IMR-90 (cell line): ENCODE data around the gene CPEB3. TPM values are rescaled to one million over a fixed set of nuclear protein-coding genes. Genes with fewer than 3 reads are reported as not detected.

Experiments
- ATAC-seq: fragments of 200-7000 bp; cut with Tn5 transposase; 2 replicates; pipeline ENCODE4 v1.9.1; 2020; ENCODE audit warnings: low read depth, mild to moderate bottlenecking, moderate library complexity
- BruUV-seq: library from RNA; stranded (reverse); fragments of 400-500 nt; replicated peaks from 2 replicates; lab custom pipeline; 2021; lab: Mats Ljungman, UMichigan
- CTCF ChIA-PET: fragments of 300-600 bp; formaldehyde crosslinking; extraction: SDS; loops from one replicate; lab custom pipeline; 2021; ENCODE audit warnings: antibody characterized with exemption; lab: Yijun Ruan, JAX
- POLR2A ChIA-PET: fragments of 300-600 bp; sonication (Branson Sonifier 250); formaldehyde crosslinking; loops from one replicate; lab custom pipeline; 2022; ENCODE audit warnings: antibody characterized with exemption; ENCODE audit not compliant: unreplicated experiment; lab: Charles Lee
- DNase-seq: peaks from one replicate; pipeline ENCODE4 v3.0.0; 2013
- H2AFZ ChIP-seq: replicated peaks from 2 replicates; pipeline ENCODE3; 2013; ENCODE audit warnings: low read length, mild to moderate bottlenecking; ENCODE audit not compliant: poor library complexity
- H2AK5ac ChIP-seq: 2 replicates; pipeline ENCODE4 v1.6.1; 2013; ENCODE audit warnings: low read depth, low read length, inconsistent platforms
- H2AK9ac ChIP-seq: replicated peaks from 2 replicates; pipeline ENCODE3; 2013; ENCODE audit warnings: mild to moderate bottlenecking, low read depth, low read length, moderate library complexity; ENCODE audit not compliant: poor library complexity
- H2BK120ac ChIP-seq: 2 replicates; pipeline ENCODE4 v1.6.1; 2013; ENCODE audit warnings: low read depth, low read length, inconsistent platforms
- H2BK15ac ChIP-seq: 3 replicates; pipeline ENCODE4 v1.6.1; 2013; ENCODE audit warnings: low read depth, low read length, inconsistent platforms
- H2BK20ac ChIP-seq: 2 replicates; pipeline ENCODE4 v1.6.1; 2013; ENCODE audit warnings: low read depth, mild to moderate bottlenecking, inconsistent platforms, low read length, moderate library complexity
- H2BK5ac ChIP-seq: 2 replicates; pipeline ENCODE4 v1.6.1; 2013; ENCODE audit warnings: mild to moderate bottlenecking, low read depth, low read length, inconsistent platforms; ENCODE audit not compliant: poor library complexity, severe bottlenecking
- H3K14ac ChIP-seq: replicated peaks from 2 replicates; pipeline ENCODE4 v1.6.1; 2013; ENCODE audit warnings: low read depth, low read length, inconsistent platforms
- H3K18ac ChIP-seq: 2 replicates; pipeline ENCODE4 v1.6.1; 2013; ENCODE audit warnings: low read depth, low read length, control low read depth
- H3K23ac ChIP-seq: 2 replicates; pipeline ENCODE4 v1.6.1; 2013; ENCODE audit warnings: low read depth, low read length, inconsistent platforms
- H3K27ac ChIP-seq: 2 replicates; pipeline ENCODE4 v1.5.1; 2013; ENCODE audit warnings: mild to moderate bottlenecking, control low read depth, low read length; ENCODE audit not compliant: insufficient read depth
- H3K27me3 ChIP-seq: 2 replicates; pipeline ENCODE4 v1.6.1; 2013; ENCODE audit warnings: low read length; ENCODE audit not compliant: control insufficient read depth, insufficient read depth
- H3K36me3 ChIP-seq: 2 replicates; pipeline ENCODE4 v1.6.1; 2013; ENCODE audit warnings: low read length, mixed read lengths; ENCODE audit not compliant: control insufficient read depth, insufficient read depth
- H3K4ac ChIP-seq: 2 replicates; pipeline ENCODE4 v1.6.1; 2013; ENCODE audit warnings: low read depth, low read length, inconsistent platforms
- H3K4me1 ChIP-seq: 2 replicates; pipeline ENCODE4 v1.6.1; 2013; ENCODE audit warnings: low read length, mixed read lengths; ENCODE audit not compliant: control insufficient read depth, insufficient read depth
- H3K4me2 ChIP-seq: 2 replicates; pipeline ENCODE4 v1.6.1; 2013; ENCODE audit warnings: low read depth, mild to moderate bottlenecking, control low read depth, low read length, moderate library complexity
- H3K4me3 ChIP-seq: 2 replicates; pipeline ENCODE4 v1.5.1; 2013; ENCODE audit warnings: low read depth, mild to moderate bottlenecking, control low read depth, low read length, moderate library complexity; ENCODE audit not compliant: insufficient read depth
- H3K56ac ChIP-seq: 2 replicates; pipeline ENCODE4 v1.6.1; 2013; ENCODE audit warnings: low read length, inconsistent platforms; ENCODE audit not compliant: insufficient read depth; ENCODE audit errors: extremely low read depth
- H3K79me1 ChIP-seq, 2 experiments: 2 replicates each; pipeline ENCODE4 v1.6.1; 2013; ENCODE audit warnings: low read length in 2 of 2, inconsistent platforms in 1 of 2, low read depth in 1 of 2
- H3K9ac ChIP-seq: 2 replicates; pipeline ENCODE4 v1.6.1; 2013; ENCODE audit warnings: low read depth, low read length, control low read depth
- H3K9me1 ChIP-seq: 2 replicates; pipeline ENCODE4 v1.6.1; 2013; ENCODE audit warnings: low read length, inconsistent platforms; ENCODE audit not compliant: insufficient read depth
- H3K9me3 ChIP-seq: 2 replicates; pipeline ENCODE4 v1.6.1; 2013; ENCODE audit warnings: low read length; ENCODE audit not compliant: control insufficient read depth, insufficient read depth
- H4K20me1 ChIP-seq: 2 replicates; pipeline ENCODE4 v1.6.1; 2013; ENCODE audit warnings: low read length, inconsistent platforms; ENCODE audit not compliant: insufficient read depth
- H4K5ac ChIP-seq: 2 replicates; pipeline ENCODE4 v1.6.1; 2013; ENCODE audit warnings: mild to moderate bottlenecking, low read depth, low read length, control low read depth
- H4K8ac ChIP-seq, 2 experiments: 2 replicates each; pipeline ENCODE4 v1.6.1; 2013; ENCODE audit warnings: low read depth in 2 of 2, low read length in 2 of 2, control low read depth in 1 of 2, inconsistent platforms in 1 of 2
- H4K91ac ChIP-seq: 2 replicates; pipeline ENCODE4 v1.6.1; 2013; ENCODE audit warnings: low read depth, low read length, inconsistent platforms; ENCODE audit not compliant: insufficient read depth
- BHLHE40 ChIP-seq: fragments of 150-350 bp; IDR thresholded peaks from 2 replicates; pipeline ENCODE4 v1.6.1; 2016; ENCODE audit warnings: mild to moderate bottlenecking, low read depth, low read length
- CEBPB ChIP-seq: IDR thresholded peaks from 2 replicates; pipeline ENCODE4 v1.6.1; 2012; ENCODE audit warnings: low read depth, low read length, improper control_type of control experiment
- CTCF ChIP-seq: conservative IDR thresholded peaks from 2 replicates; pipeline ENCODE4 v1.5.1; 2012; ENCODE audit warnings: mild to moderate bottlenecking, low read depth, low read length, improper control_type of control experiment
- ELK1 ChIP-seq: fragments of 150-350 bp; IDR thresholded peaks from 2 replicates; pipeline ENCODE4 v1.6.1; 2016; ENCODE audit warnings: low read depth, mild to moderate bottlenecking, low read length, moderate library complexity, borderline replicate concordance
- FOS ChIP-seq: fragments of 150-350 bp; IDR thresholded peaks from 2 replicates; pipeline ENCODE4 v1.6.1; 2016; ENCODE audit warnings: low read depth, low read length
- MAFK ChIP-seq: IDR thresholded peaks from 2 replicates; pipeline ENCODE4 v1.6.1; 2012; ENCODE audit warnings: low read depth, low read length, improper control_type of control experiment
- MAZ ChIP-seq: IDR thresholded peaks from 2 replicates; pipeline ENCODE4 v1.6.1; 2012; ENCODE audit warnings: low read depth, mild to moderate bottlenecking, low read length, improper control_type of control experiment, moderate library complexity, borderline replicate concordance
- MXI1 ChIP-seq: IDR thresholded peaks from 2 replicates; pipeline ENCODE4 v1.6.1; 2012; ENCODE audit warnings: low read depth, mild to moderate bottlenecking, low read length, moderate library complexity, borderline replicate concordance
- NFE2L2 ChIP-seq: fragments of 150-350 bp; IDR thresholded peaks from 2 replicates; pipeline ENCODE4 v1.6.1; 2016; ENCODE audit warnings: low read depth, mild to moderate bottlenecking, low read length
- POLR2A ChIP-seq: IDR thresholded peaks from 2 replicates; pipeline ENCODE4 v1.6.1; 2012; ENCODE audit warnings: mild to moderate bottlenecking, low read depth, low read length
- RAD21 ChIP-seq: IDR thresholded peaks from 2 replicates; pipeline ENCODE4 v1.6.1; 2012; ENCODE audit warnings: low read length, improper control_type of control experiment
- RCOR1 ChIP-seq: IDR thresholded peaks from 2 replicates; pipeline ENCODE4 v1.6.1; 2012; ENCODE audit warnings: mild to moderate bottlenecking, low read length, improper control_type of control experiment; ENCODE audit not compliant: insufficient replicate concordance
- RFX5 ChIP-seq: IDR thresholded peaks from 2 replicates; pipeline ENCODE4 v1.8.0; 2012; ENCODE audit warnings: low read depth, mild to moderate bottlenecking, low read length, moderate library complexity
- SMC3 ChIP-seq: fragments of 150-350 bp; IDR thresholded peaks from 2 replicates; pipeline ENCODE4 v1.6.1; 2016; ENCODE audit warnings: low read depth, mild to moderate bottlenecking, antibody characterized with exemption, low read length, moderate library complexity
- USF2 ChIP-seq: fragments of 150-350 bp; IDR thresholded peaks from 2 replicates; pipeline ENCODE4 v1.6.1; 2017; ENCODE audit warnings: mild to moderate bottlenecking, antibody characterized with exemption, low read length, low read depth
- WGBS, 2 experiments: methylation state at CpG; one replicate each; pipeline versions ENCODE4 v1.1.5 to v1.1.7; 2013; ENCODE audit warnings: missing lambda C conversion rate in 2 of 2; ENCODE audit not compliant: insufficient read length in 1 of 2; ENCODE audit errors: extremely low coverage in 2 of 2; 5-methylcytosine and 5-hydroxymethylcytosine counted together
- dilution Hi-C: fragments of 300-500 bp; cut with HindIII; formaldehyde crosslinking; loops from one replicate; pipeline ENCODE4 v1.14.3; 2018; ENCODE audit warnings: low sequenced_read_pairs; ENCODE audit not compliant: unreplicated experiment
- in situ Hi-C: fragments of 300-500 bp; cut with MboI; formaldehyde crosslinking; loops from 3 replicates; pipeline ENCODE4 v1.14.3; 2019; ENCODE audit warnings: low sequenced_read_pairs, inconsistent platforms, mixed read lengths
- intact Hi-C: fragments of 100-400 bp; cut with micrococcal nuclease; formaldehyde crosslinking; loops from 2 replicates; pipeline ENCODE4 v1.10.0; 2022
- polyA plus RNA-seq, 3 experiments: library from polyadenylated mRNA; depleted of rRNA; stranded (reverse); fragments of >200 nt; gene quantifications; 2 replicates each; pipeline ENCODE4 v1.2.3, GENCODE V29; 2012; ENCODE audit warnings: low replicate concordance in 1 of 3
- total RNA-seq: library from RNA; depleted of rRNA; stranded (reverse); fragments of >200 nt; gene quantifications from 2 replicates; pipeline ENCODE4 v1.2.3, GENCODE V29; 2012

CPEB3 gene
- total and polyA plus RNA-seq, 2 of the 4 experiments (the other 2 are of a cell fraction) = 0.18 to 0.36 TPM

- Histone ChIP-seq H2AFZ (no peak overlapping the region), H3K4ac (no peak overlapping the region), H3K14ac (no peak overlapping the region), H3K27ac (no peak overlapping the region), H2BK20ac (no peak overlapping the region; the same call in 1 of the 2 replicates), H2BK15ac (no peak overlapping the region), H3K36me3 (no peaks in the 10 kb centered on the region), H3K18ac (no peak overlapping the region), H3K9me3 (no peaks in the 10 kb centered on the region), H4K5ac (no peak overlapping the region), H3K27me3 (no peaks in the 10 kb centered on the region), H3K9ac (no peak overlapping the region), H3K4me1 (no peaks in the 10 kb centered on the region), H3K4me2 (peak overlapping the region; percentile 44; the same call in 1 of the 2 replicates), H4K8ac (no peak overlapping the region), H3K4me3 (no peak overlapping the region), H2AK5ac (no peak overlapping the region), H4K91ac (no peak overlapping the region), H3K9me1 (no peaks in the 10 kb centered on the region), H2AK9ac (no peak overlapping the region), H2BK5ac (no peak overlapping the region), H2BK120ac (no peak overlapping the region), H3K79me1 (no peaks in the 10 kb centered on the region), H3K56ac (no peak overlapping the region), H3K23ac (no peak overlapping the region), H4K20me1 (no peaks in the 10 kb centered on the region)
- ATAC-seq (peak; percentile 98), DNase-seq (peak; percentile 82)
- intact Hi-C loops (loop anchor here (1.0 to 10.0 kb wide), 4 partner anchors 154 to 487 kb away; partner anchors contain the start of genes CPEB3, IDE and MARCHF5), in situ Hi-C loops (loop anchor here (5.0 kb wide), 2 partner anchors 199 to 344 kb away; no protein-coding TSS in a partner anchor), dilution Hi-C loops (no loop called here)
- BruUV-seq = no TSS peak
- ChIA-PET CTCF (interaction anchor here (0.6 to 1.3 kb wide), 9 partner anchors 11 to 347 kb away, joined by 3 to 5 read pairs (median 4); no protein-coding TSS in a partner anchor), POLR2A (no interaction called here)
- no CpG with 5 or more reads among the region's 7 CpGs for WGBS, 2 experiments
- TF ChIP-seq MXI1 (no peak), BHLHE40 (no peak), ELK1 (no peak), SMC3 (peak; percentile 98), RCOR1 (no peak), MAZ (peak; percentile 73; the same call in 1 of the 2 replicates), USF2 (no peak), POLR2A (peak; percentile 50; the same call in 1 of the 2 replicates), CEBPB (no peak), NFE2L2 (no peak), MAFK (no peak), RAD21 (peak; percentile 96), CTCF (peak; percentile 96), FOS (no peak), RFX5 (no peak)
Observed at GRCh38 chr10:92087750-92088395, 203.0 kb downstream of the CPEB3 start.
